Kidney epithelial cell (primary cell): Measurements from ENCODE around the gene ZBTB38. TPM values are rescaled to one million over a fixed set of nuclear protein-coding genes. Genes with fewer than 3 reads are reported as not detected.

Experiments used
- DNase-seq: peaks from one replicate; pipeline ENCODE4 v3.0.0-alpha.2; 2010; ENCODE audit warnings: low read depth
- H3K27me3 ChIP-seq: 2 replicates; pipeline ENCODE4 v1.6.0; 2011; ENCODE audit warnings: low read length; ENCODE audit not compliant: control insufficient read depth, insufficient read depth
- H3K36me3 ChIP-seq: 2 replicates; pipeline ENCODE4 v1.5.1; 2011; ENCODE audit warnings: low read length; ENCODE audit not compliant: control insufficient read depth, insufficient read depth
- H3K4me3 ChIP-seq: 2 replicates; pipeline ENCODE4 v1.5.1; 2011; ENCODE audit warnings: low read depth, mild to moderate bottlenecking, control low read depth, low read length
- total RNA-seq: library from RNA; depleted of rRNA; stranded (reverse); fragments of >200 nt; gene quantifications from 2 replicates; pipeline ENCODE4 v1.2.3, GENCODE V29; 2015
- TF ChIP-seq, protein P1 (sequence below): IDR thresholded peaks from 2 replicates; pipeline ENCODE4 v1.5.1; 2011; ENCODE audit warnings: mild to moderate bottlenecking, moderate library complexity, low read length, control low read depth, inconsistent platforms; ENCODE audit not compliant: insufficient read depth, poor library complexity, severe bottlenecking

ZBTB38 gene
- total RNA-seq, 1 donor from 2014 or later, result 87.0 TPM

GRCh38 chr3:141354517-141354916 is 13.8 kb upstream of the ZBTB38 start:
- Histone ChIP-seq H3K27me3 (no peaks in the 10 kb centered on the region), H3K4me3 (no peak overlapping the region), H3K36me3 (no peaks in the 10 kb centered on the region)
- TF ChIP-seq, protein P1, sequence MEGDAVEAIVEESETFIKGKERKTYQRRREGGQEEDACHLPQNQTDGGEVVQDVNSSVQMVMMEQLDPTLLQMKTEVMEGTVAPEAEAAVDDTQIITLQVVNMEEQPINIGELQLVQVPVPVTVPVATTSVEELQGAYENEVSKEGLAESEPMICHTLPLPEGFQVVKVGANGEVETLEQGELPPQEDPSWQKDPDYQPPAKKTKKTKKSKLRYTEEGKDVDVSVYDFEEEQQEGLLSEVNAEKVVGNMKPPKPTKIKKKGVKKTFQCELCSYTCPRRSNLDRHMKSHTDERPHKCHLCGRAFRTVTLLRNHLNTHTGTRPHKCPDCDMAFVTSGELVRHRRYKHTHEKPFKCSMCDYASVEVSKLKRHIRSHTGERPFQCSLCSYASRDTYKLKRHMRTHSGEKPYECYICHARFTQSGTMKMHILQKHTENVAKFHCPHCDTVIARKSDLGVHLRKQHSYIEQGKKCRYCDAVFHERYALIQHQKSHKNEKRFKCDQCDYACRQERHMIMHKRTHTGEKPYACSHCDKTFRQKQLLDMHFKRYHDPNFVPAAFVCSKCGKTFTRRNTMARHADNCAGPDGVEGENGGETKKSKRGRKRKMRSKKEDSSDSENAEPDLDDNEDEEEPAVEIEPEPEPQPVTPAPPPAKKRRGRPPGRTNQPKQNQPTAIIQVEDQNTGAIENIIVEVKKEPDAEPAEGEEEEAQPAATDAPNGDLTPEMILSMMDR, result no peak
- no peak for DNase-seq

GRCh38 chr3:141355242-141355641 is 13.1 kb upstream of the ZBTB38 start:
- TF ChIP-seq, protein P1, result no peak
- Histone ChIP-seq H3K27me3 (no peaks in the 10 kb centered on the region), H3K4me3 (no peak overlapping the region), H3K36me3 (no peaks in the 10 kb centered on the region)
- no peak for DNase-seq

DNA sequence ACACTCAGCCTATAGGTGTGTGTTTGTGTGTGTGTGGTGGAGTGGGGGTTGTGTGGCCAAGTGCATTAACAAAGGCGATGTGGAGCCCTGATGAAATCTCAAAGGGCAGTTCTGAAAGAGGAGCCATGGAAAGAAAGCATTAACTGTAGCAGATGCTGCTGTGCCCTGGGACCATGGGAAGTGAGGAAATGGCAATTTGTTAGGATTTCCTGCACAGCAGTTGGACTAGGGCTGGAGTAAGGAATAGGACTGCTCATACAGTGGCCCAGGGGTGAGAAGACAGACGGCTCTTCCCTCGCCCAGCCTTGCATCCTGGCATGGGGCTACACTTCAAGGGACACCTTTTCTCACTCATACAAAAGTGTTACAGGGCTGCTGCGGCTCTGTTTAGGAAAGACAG is 12.3 kb upstream of the ZBTB38 start:
- Histone ChIP-seq H3K27me3 (no peaks in the 10 kb centered on the region), H3K36me3 (no peaks in the 10 kb centered on the region), H3K4me3 (no peak overlapping the region)
- TF ChIP-seq, protein P1, result no peak
- no peak for DNase-seq

DNA sequence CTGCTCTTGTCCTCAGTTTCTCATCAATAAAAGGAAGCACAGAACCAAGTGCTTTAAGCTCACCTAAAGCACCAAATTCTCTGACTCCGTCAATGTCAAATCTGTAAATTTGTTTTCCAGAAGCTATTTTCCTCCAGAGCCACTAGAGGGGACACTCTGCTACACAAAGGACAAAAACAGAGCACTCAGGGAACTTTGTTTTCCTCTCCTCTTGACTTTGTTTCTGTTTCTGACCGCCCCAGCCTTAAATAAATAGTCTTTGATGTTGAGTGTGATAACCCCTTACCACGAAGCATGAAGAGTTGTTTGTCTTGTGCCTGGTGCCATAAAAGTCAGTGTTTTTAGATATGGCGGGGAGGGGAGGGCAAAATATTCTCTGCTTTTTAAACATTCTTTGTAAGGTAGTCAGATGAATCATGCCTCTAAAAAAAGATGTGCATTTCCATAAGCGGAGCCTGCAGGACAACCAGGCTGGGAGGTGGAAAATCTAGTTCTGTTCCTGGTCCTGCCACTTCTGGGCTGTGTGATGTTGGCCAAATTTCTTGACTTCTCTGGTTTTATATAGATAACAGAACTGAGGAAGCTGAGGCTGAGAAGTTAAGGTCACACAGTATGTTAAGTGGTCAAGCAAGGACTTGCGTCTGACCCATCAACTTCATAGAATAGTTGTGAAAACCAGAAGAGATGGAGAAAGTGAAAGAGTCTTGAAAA is 7.3 kb upstream of the ZBTB38 start:
- peak; percentile 52 for DNase-seq
- Histone ChIP-seq H3K4me3 (no peak overlapping the region), H3K27me3 (no peaks in the 10 kb centered on the region), H3K36me3 (no peaks in the 10 kb centered on the region)
- TF ChIP-seq, protein P1, result peak; percentile 63

GRCh38 chr3:141362736-141363135 is 5.6 kb upstream of the ZBTB38 start:
- Histone ChIP-seq H3K27me3 (no peaks in the 10 kb centered on the region), H3K36me3 (no peaks in the 10 kb centered on the region), H3K4me3 (no peak overlapping the region)
- TF ChIP-seq, protein P1, result no peak
- no peak for DNase-seq

DNA sequence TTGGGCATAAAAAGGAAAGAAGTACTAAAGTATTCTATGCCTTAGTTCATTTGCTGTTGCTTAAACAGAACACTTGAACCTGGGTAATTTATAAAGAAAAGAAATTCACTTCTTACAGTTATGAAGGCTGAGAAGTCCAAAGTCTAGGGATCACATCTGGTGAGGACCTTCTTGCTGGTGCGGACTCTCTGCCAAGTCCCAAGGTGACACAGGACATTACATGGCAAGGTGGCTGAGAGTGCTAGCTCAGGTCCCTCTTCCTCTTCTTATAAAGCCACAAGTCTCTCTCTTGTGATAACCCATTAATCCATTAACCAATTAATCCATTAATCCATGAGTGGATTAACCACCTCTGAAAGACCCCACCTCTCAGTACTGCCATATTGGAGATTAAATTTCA is 3.1 kb upstream of the ZBTB38 start:
- no peaks in the 10 kb centered on the region for H3K27me3 ChIP-seq
- no peaks in the 10 kb centered on the region for H3K36me3 ChIP-seq
- TF ChIP-seq, protein P1, result no peak
- no peak overlapping the region for H3K4me3 ChIP-seq
- DNase-seq, result no peak
